Measurements from ENCODE around the gene IGSF3.

DNA sequence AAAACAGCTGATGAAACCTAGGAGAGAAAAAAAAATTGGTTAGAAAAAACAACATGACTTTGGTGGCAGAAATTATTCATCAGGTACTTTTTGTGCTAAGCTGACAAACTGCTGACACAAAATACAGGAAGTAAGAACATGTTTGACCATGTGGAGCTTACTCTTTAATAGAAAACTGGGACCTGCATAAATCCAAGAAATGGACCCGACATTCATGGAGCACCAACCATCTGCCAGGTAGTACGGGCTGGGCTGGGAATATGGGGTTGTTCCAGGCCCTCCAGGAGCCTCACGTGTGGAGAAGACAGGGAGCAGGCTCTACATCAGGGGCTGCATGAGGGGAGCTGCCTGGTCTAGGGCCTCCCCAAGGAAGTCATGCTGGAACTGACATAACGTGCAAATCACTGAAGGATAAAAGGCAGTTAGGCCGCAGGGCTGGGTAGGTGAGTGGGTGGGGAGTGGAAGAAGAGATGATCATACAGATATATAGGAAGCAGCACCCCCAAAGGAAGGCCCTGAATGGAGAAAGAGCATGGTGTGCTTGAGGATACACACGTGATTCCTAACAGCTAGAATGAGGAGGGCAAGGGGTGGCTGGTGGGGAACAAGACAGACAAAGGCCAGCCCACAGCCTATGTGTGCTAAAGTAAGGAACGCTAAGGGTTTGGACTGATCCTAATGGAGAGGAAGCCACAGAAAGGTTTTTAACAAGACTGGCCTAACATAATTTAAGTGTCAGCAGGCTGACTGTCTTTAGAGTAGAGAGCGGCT, 122.8 kb downstream of the IGSF3 start:
- TF ChIP-seq, protein P1, sequence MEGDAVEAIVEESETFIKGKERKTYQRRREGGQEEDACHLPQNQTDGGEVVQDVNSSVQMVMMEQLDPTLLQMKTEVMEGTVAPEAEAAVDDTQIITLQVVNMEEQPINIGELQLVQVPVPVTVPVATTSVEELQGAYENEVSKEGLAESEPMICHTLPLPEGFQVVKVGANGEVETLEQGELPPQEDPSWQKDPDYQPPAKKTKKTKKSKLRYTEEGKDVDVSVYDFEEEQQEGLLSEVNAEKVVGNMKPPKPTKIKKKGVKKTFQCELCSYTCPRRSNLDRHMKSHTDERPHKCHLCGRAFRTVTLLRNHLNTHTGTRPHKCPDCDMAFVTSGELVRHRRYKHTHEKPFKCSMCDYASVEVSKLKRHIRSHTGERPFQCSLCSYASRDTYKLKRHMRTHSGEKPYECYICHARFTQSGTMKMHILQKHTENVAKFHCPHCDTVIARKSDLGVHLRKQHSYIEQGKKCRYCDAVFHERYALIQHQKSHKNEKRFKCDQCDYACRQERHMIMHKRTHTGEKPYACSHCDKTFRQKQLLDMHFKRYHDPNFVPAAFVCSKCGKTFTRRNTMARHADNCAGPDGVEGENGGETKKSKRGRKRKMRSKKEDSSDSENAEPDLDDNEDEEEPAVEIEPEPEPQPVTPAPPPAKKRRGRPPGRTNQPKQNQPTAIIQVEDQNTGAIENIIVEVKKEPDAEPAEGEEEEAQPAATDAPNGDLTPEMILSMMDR (IDR thresholded peaks at IDR 0.05 in 4 of 5, conservative IDR thresholded peaks at IDR 0.05 in 1 of 5) = no peak
- no peak for TF ChIP-seq POLR2A (IDR thresholded peaks at IDR 0.05)

All from gastrocnemius medialis (tissue), 4 donors.